Uterus (tissue), 2 donors: ENCODE results near the gene ART4.

Experiments used
- POLR2A ChIP-seq, 2 donors: fragments of 450-650 bp; IDR thresholded peaks; one replicate each; pipeline ENCODE4 v1.6.1; 2016; ENCODE audit warnings: antibody characterized with exemption in 2 of 2, mild to moderate bottlenecking in 1 of 2, moderate library complexity in 1 of 2
- TF ChIP-seq, protein P1 (sequence below), 4 experiments: fragments of 200-600 bp in 2 of 4; fragments of 450-650 bp in 2 of 4; sonication (generic) in 2 of 4; IDR thresholded peaks; one replicate each; pipeline ENCODE4 v1.5.1; 2016 to 2019; ENCODE audit warnings: antibody characterized with exemption in 4 of 4, mild to moderate bottlenecking in 2 of 4, moderate library complexity in 1 of 4

DNA sequence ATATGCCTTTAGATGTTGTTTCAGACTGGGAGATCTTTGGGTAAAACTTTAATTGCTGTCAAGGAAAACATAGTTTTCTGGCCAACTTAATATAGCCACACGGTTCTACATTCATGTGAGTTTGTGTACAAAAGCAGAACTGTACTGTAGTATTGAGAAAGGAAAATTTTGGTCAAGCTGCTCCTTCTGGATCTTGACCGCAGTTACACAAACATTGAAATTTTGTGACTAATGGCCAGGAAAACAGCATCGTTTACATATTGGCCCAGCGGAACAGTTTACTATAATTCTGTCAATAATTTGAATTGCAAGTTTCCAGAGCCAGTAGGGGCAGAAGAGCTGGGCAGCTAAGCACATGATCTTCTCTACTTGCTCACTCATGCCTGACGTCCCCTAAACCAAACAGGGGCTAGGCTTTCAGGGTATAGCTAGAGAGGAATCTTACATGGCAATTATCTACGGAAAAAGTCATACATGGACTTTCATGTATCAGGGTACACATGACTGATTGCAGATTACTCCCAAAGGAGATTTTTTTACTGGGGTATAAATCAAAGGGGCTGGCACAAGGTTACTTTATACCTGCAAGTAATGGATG is 11.4 kb upstream of the ART4 start:
- TF ChIP-seq, protein P1, sequence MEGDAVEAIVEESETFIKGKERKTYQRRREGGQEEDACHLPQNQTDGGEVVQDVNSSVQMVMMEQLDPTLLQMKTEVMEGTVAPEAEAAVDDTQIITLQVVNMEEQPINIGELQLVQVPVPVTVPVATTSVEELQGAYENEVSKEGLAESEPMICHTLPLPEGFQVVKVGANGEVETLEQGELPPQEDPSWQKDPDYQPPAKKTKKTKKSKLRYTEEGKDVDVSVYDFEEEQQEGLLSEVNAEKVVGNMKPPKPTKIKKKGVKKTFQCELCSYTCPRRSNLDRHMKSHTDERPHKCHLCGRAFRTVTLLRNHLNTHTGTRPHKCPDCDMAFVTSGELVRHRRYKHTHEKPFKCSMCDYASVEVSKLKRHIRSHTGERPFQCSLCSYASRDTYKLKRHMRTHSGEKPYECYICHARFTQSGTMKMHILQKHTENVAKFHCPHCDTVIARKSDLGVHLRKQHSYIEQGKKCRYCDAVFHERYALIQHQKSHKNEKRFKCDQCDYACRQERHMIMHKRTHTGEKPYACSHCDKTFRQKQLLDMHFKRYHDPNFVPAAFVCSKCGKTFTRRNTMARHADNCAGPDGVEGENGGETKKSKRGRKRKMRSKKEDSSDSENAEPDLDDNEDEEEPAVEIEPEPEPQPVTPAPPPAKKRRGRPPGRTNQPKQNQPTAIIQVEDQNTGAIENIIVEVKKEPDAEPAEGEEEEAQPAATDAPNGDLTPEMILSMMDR (IDR thresholded peaks at IDR 0.05): no peak
- TF ChIP-seq POLR2A (IDR thresholded peaks at IDR 0.05): no peak
